Psoas muscle (tissue), 8 donors: ENCODE data around the gene TNIP3. TPM values are rescaled to one million over a fixed set of nuclear protein-coding genes. Genes with fewer than 3 reads are reported as not detected.

Experiments used
- ATAC-seq, 4 donors: fragments of 200-7000 bp; cut with Tn5 transposase; one replicate each; pipeline ENCODE4 v1.9.1; 2020; ENCODE audit warnings: moderate library complexity in 3 of 4, mild to moderate bottlenecking in 2 of 4
- DNase-seq, 2 donors: peaks; one replicate each; pipeline ENCODE4 v3.0.0-alpha.2; 2020
- H3K27ac ChIP-seq: fragments of 200-600 bp; one replicate; pipeline ENCODE4 v1.8.0; 2022
- H3K27me3 ChIP-seq, 3 donors: fragments of 200-600 bp in 1 of 3; one replicate each; pipeline versions ENCODE4 v1.6.1 to v1.8.0; 2013 to 2022; ENCODE audit warnings: low read length in 2 of 3, mild to moderate bottlenecking in 2 of 3, moderate library complexity in 1 of 3; ENCODE audit not compliant: insufficient read depth in 3 of 3
- H3K36me3 ChIP-seq, 2 donors: fragments of 200-600 bp in 1 of 2; one replicate each; pipeline versions ENCODE4 v1.6.1 to v1.8.0; 2013 to 2022; ENCODE audit warnings: low read depth in 1 of 2, mild to moderate bottlenecking in 1 of 2, moderate library complexity in 1 of 2; ENCODE audit not compliant: insufficient read depth in 1 of 2
- H3K4me1 ChIP-seq: fragments of 200-600 bp; one replicate; pipeline ENCODE4 v1.8.0; 2022
- H3K4me3 ChIP-seq: fragments of 200-600 bp; one replicate; pipeline ENCODE4 v1.8.0; 2022; ENCODE audit warnings: mild to moderate bottlenecking
- H3K9me3 ChIP-seq: fragments of 200-600 bp; one replicate; pipeline ENCODE4 v1.8.0; 2022
- CTCF ChIP-seq: fragments of 200-600 bp; IDR thresholded peaks from one replicate; pipeline ENCODE4 v1.8.0; 2022; ENCODE audit warnings: antibody characterized with exemption
- WGBS, 3 donors: extraction: QIAGEN DNeasy Blood & Tissue Kit; methylation state at CpG; one replicate each; pipeline versions ENCODE4 v1.1.6 to v1.1.7; 2013; 5-methylcytosine and 5-hydroxymethylcytosine counted together
- intact Hi-C, 2 donors: fragments of 100-400 bp; cut with DNase I; formaldehyde crosslinking; loops; one replicate each; pipeline versions ENCODE4 v1.11.0 to v1.14.2; 2022
- polyA plus RNA-seq, 3 donors: library from polyadenylated mRNA; stranded (reverse); fragments of 200-250 nt; gene quantifications; one replicate each; pipeline ENCODE4 v1.2.3, GENCODE V29; 2013
- total RNA-seq, 4 donors: library from RNA; stranded (reverse); fragmentation: NEBNext Ultra II Directional in 2 of 4; extraction: Animal tissue kit (Norgen Biotek cat#: 25700) in 2 of 4; gene quantifications; one replicate each; pipeline versions ENCODE4 v1.2.1 to v1.2.4, GENCODE V29; 2021 to 2023
- donor health status: healthy with polysubstance abuse.
- donor health status: DM: no; HTN: no; CAD: no; lungs with moderate emphysema.
- donor health status: Bipolar disorder and iron deficiency.
- donor health status: healthy.
- donor health status: DM: yes; HTN: yes; CAD: no.
- donor health status: DM: no; HTN: no; CAD: no.
- donor health status: DM: no; HTN: no; CAD: no.
- donor health status: DM: yes; HTN: yes; CAD: no.

TNIP3 gene
- total and polyA plus RNA-seq, 7 donors: not detected

- Histone ChIP-seq H3K27me3 (no peaks in the 10 kb centered on the region), H3K4me1 (no peaks in the 10 kb centered on the region), H3K36me3 (no peaks in the 10 kb centered on the region), H3K9me3 (no peaks in the 10 kb centered on the region), H3K27ac (no peak overlapping the region), H3K4me3 (no peak overlapping the region)
- ATAC-seq (no peak), DNase-seq (no peak)
- no peak for TF ChIP-seq CTCF
- intact Hi-C loops: no loop called here
Measured at GRCh38 chr4:121166976-121167375, 2.9 kb upstream of the TNIP3 start.

GRCh38 chr4:121165206-121165605 is 1.1 kb upstream of the TNIP3 start:
- Histone ChIP-seq H3K27me3 (no peaks in the 10 kb centered on the region), H3K27ac (no peak overlapping the region), H3K9me3 (no peaks in the 10 kb centered on the region), H3K4me1 (no peaks in the 10 kb centered on the region), H3K4me3 (no peak overlapping the region), H3K36me3 (no peaks in the 10 kb centered on the region)
- no peak for TF ChIP-seq CTCF
- 90 to 91% (median 90%) methylated on average over 4 of the region's 4 CpGs for WGBS, 3 donors
- DNase-seq: no peak
- intact Hi-C loops: no loop called here
- ATAC-seq: no peak

GRCh38 chr4:121156822-121157769 is 7.0 kb downstream of the TNIP3 start:
- Histone ChIP-seq H3K27ac (no peak overlapping the region), H3K4me3 (peak overlapping the region; percentile 59), H3K4me1 (no peaks in the 10 kb centered on the region), H3K9me3 (no peaks in the 10 kb centered on the region), H3K27me3 (peaks cover 0 to 13% (median 0%) of the 10 kb centered on the region in 3 donors), H3K36me3 (no peaks in the 10 kb centered on the region)
- 1% methylated on average over 32 of the region's 32 CpGs for WGBS, 3 donors
- ATAC-seq (peak in 1 of 4 donors; percentile 55), DNase-seq (peak; percentile 15 to 45)
- no peak for TF ChIP-seq CTCF
- intact Hi-C loops: no loop called here

GRCh38 chr4:121155893-121156292 is 8.2 kb downstream of the TNIP3 start:
- peak overlapping the region; percentile 59 for H3K4me3 ChIP-seq
- TF ChIP-seq CTCF: no peak
- no peaks in the 10 kb centered on the region for H3K36me3 ChIP-seq
- H3K27me3 ChIP-seq: peaks cover 0 to 13% (median 0%) of the 10 kb centered on the region in 3 donors
- 72 to 80% (median 73%) methylated on average over 3 of the region's 3 CpGs for WGBS, 3 donors
- H3K27ac ChIP-seq: no peak overlapping the region
- H3K9me3 ChIP-seq: no peaks in the 10 kb centered on the region
- intact Hi-C loops: no loop called here
- DNase-seq: no peak
- no peaks in the 10 kb centered on the region for H3K4me1 ChIP-seq
- ATAC-seq: no peak
